GM18870 (cell line): Measurements from ENCODE around the gene PRKAG2.

Experiments
- ATAC-seq: cut with Tn5 transposase; IDR thresholded peaks from one replicate; pipeline ENCODE4 v1.9.1; 2021; ENCODE audit warnings: moderate library complexity; ENCODE audit not compliant: unreplicated experiment

PRKAG2 gene

GRCh38 chr7:151632750-151633515, 244.0 kb downstream of the PRKAG2 start:
- peak; percentile 78 for ATAC-seq

GRCh38 chr7:151631953-151632749, 244.8 kb downstream of the PRKAG2 start:
- peak; percentile 38 for ATAC-seq

- ATAC-seq = peak; percentile 15
These were observed 245.4 kb downstream of the PRKAG2 start for GRCh38 chr7:151631570-151631952.

GRCh38 chr7:151630851-151631569, 245.9 kb downstream of the PRKAG2 start:
- no peak for ATAC-seq

GRCh38 chr7:151630358-151630757, 246.6 kb downstream of the PRKAG2 start:
- no peak for ATAC-seq

GRCh38 chr7:151629713-151630272, 247.1 kb downstream of the PRKAG2 start:
- no peak for ATAC-seq

- ATAC-seq = no peak
These were observed 247.9 kb downstream of the PRKAG2 start for GRCh38 chr7:151628846-151629604.

GRCh38 chr7:151626422-151627115, 250.3 kb downstream of the PRKAG2 start:
- no peak for ATAC-seq

GRCh38 chr7:151625606-151626005, 251.3 kb downstream of the PRKAG2 start:
- no peak for ATAC-seq

GRCh38 chr7:151624246-151624928, 252.5 kb downstream of the PRKAG2 start:
- ATAC-seq = no peak

- no peak for ATAC-seq
These were observed 253.1 kb downstream of the PRKAG2 start for GRCh38 chr7:151623766-151624165.

GRCh38 chr7:151621961-151622360, 255.0 kb downstream of the PRKAG2 start:
- ATAC-seq = no peak

- no peak for ATAC-seq
These were observed 260.3 kb downstream of the PRKAG2 start for GRCh38 chr7:151616443-151617213.

- no peak for ATAC-seq
These were observed 261.1 kb downstream of the PRKAG2 start for GRCh38 chr7:151615784-151616183.

GRCh38 chr7:151615058-151615457, 261.9 kb downstream of the PRKAG2 start:
- no peak for ATAC-seq

GRCh38 chr7:151614019-151614418, 262.9 kb downstream of the PRKAG2 start:
- ATAC-seq = no peak

GRCh38 chr7:151611878-151612277, 265.0 kb downstream of the PRKAG2 start:
- ATAC-seq = no peak

GRCh38 chr7:151611041-151611440, 265.9 kb downstream of the PRKAG2 start:
- no peak for ATAC-seq
